HuH-7.5 (cell line): ENCODE measurements around the gene LCN9.
"Not testable (repeated sequence)": the region's sequence is repeated elsewhere in the genome, so short reads cannot be mapped to it uniquely, and the experiment has no call there.

Experiments used
- DNase-seq: peaks from one replicate; pipeline ENCODE4 v3.0.0; 2011; ENCODE audit warnings: low spot score

The LCN9 gene

GRCh38 chr9:135671591-135672041, 8.5 kb downstream of the LCN9 start:
- DNase-seq = no peak

- DNase-seq = not testable (repeated sequence)
These were observed 9.7 kb downstream of the LCN9 start for GRCh38 chr9:135672786-135673185.

GRCh38 chr9:135673941-135674340, 10.8 kb downstream of the LCN9 start:
- no peak for DNase-seq

GRCh38 chr9:135674977-135675376, 11.9 kb downstream of the LCN9 start:
- DNase-seq = no peak

GRCh38 chr9:135676891-135677290, 13.8 kb downstream of the LCN9 start:
- no peak for DNase-seq

GRCh38 chr9:135677641-135678168, 14.6 kb downstream of the LCN9 start:
- no peak for DNase-seq

- no peak for DNase-seq
These were observed 15.3 kb downstream of the LCN9 start for GRCh38 chr9:135678236-135679017.

GRCh38 chr9:135680056-135680455, 16.9 kb downstream of the LCN9 start:
- DNase-seq = no peak

GRCh38 chr9:135681161-135681560, 18.1 kb downstream of the LCN9 start:
- no peak for DNase-seq

- DNase-seq = no peak
These were observed 20.4 kb downstream of the LCN9 start for GRCh38 chr9:135683401-135684034.

GRCh38 chr9:135684691-135685090, 21.6 kb downstream of the LCN9 start:
- no peak for DNase-seq

GRCh38 chr9:135687216-135687615, 24.1 kb downstream of the LCN9 start:
- DNase-seq = no peak

GRCh38 chr9:135689011-135689410, 25.9 kb downstream of the LCN9 start:
- no peak for DNase-seq

- DNase-seq = no peak
These were observed 27.9 kb downstream of the LCN9 start for GRCh38 chr9:135690836-135691570.

GRCh38 chr9:135692410-135692809, 29.3 kb downstream of the LCN9 start:
- no peak for DNase-seq

- DNase-seq = no peak
These were observed 30.2 kb downstream of the LCN9 start for GRCh38 chr9:135693265-135693664.

GRCh38 chr9:135693771-135694170, 30.7 kb downstream of the LCN9 start:
- no peak for DNase-seq

- no peak for DNase-seq
These were observed 31.3 kb downstream of the LCN9 start for GRCh38 chr9:135694414-135694813.

GRCh38 chr9:135695036-135695435, 31.9 kb downstream of the LCN9 start:
- DNase-seq = no peak

GRCh38 chr9:135695642-135696041, 32.5 kb downstream of the LCN9 start:
- no peak for DNase-seq

- no peak for DNase-seq
These were observed 33.3 kb downstream of the LCN9 start for GRCh38 chr9:135696446-135696845.

- DNase-seq = no peak
These were observed 34.1 kb downstream of the LCN9 start for GRCh38 chr9:135697226-135697625.

- no peak for DNase-seq
These were observed 35.1 kb downstream of the LCN9 start for GRCh38 chr9:135698236-135698635.
